Common myeloid progenitor, CD34-positive (primary cell): Measurements from ENCODE around the gene SLC27A2.
"Not testable (repeated sequence)": the region's sequence is repeated elsewhere in the genome, so short reads cannot be mapped to it uniquely, and the experiment has no call there.

Experiments
- CTCF ChIA-PET: fragments of 350-600 bp; sonication (Branson Sonifier 250); formaldehyde crosslinking; loops from one replicate; lab custom pipeline; 2021; ENCODE audit warnings: antibody characterized with exemption; lab: Charles Lee
- POLR2A ChIA-PET: fragments of 350-600 bp; sonication (Branson Sonifier 250); formaldehyde crosslinking; loops from one replicate; lab custom pipeline; 2021; ENCODE audit warnings: antibody characterized with exemption; lab: Charles Lee
- DNase-seq, 3 donors: peaks; one replicate each; pipeline versions ENCODE4 v3.0.0 to v3.0.0-alpha.2; 2013
- H3K27ac ChIP-seq, 2 experiments: 1 replicate in 1 of 2; 2 replicates in 1 of 2; pipeline ENCODE4 v1.7.0; 2013; ENCODE audit warnings: inconsistent platforms in 2 of 2, low read length in 2 of 2, mild to moderate bottlenecking in 2 of 2, low read depth in 1 of 2, moderate library complexity in 1 of 2; ENCODE audit not compliant: severe bottlenecking in 2 of 2, insufficient read depth in 1 of 2, poor library complexity in 1 of 2
- H3K27me3 ChIP-seq, 5 experiments: replicated peaks in 2 of 5; 1 replicate in 3 of 5; 2 replicates in 2 of 5; pipeline versions ENCODE4 v1.6.1 to v1.7.0; 2013; ENCODE audit warnings: low read length in 4 of 5, mild to moderate bottlenecking in 2 of 5, moderate library complexity in 2 of 5, inconsistent platforms in 1 of 5; ENCODE audit not compliant: insufficient read depth in 5 of 5, control insufficient read depth in 4 of 5
- H3K36me3 ChIP-seq, 4 experiments: 1 replicate in 2 of 4; 2 replicates in 2 of 4; pipeline versions ENCODE4 v1.6.1 to v1.7.0; 2013; ENCODE audit warnings: low read length in 3 of 4, control low read depth in 1 of 4, mild to moderate bottlenecking in 1 of 4; ENCODE audit not compliant: control insufficient read depth in 4 of 4, insufficient read depth in 4 of 4
- H3K4me1 ChIP-seq, 4 experiments: 1 replicate in 3 of 4; 2 replicates in 1 of 4; pipeline versions ENCODE4 v1.6.1 to v1.7.1; 2013; ENCODE audit warnings: low read length in 3 of 4, mild to moderate bottlenecking in 3 of 4, control low read depth in 1 of 4, inconsistent platforms in 1 of 4, moderate library complexity in 1 of 4; ENCODE audit not compliant: control insufficient read depth in 4 of 4, insufficient read depth in 4 of 4; ENCODE audit errors: control extremely low read depth in 1 of 4
- H3K4me3 ChIP-seq, 7 experiments: 1 replicate in 4 of 7; 2 replicates in 3 of 7; pipeline versions ENCODE4 v1.5.1 to v1.7.0; 2013; ENCODE audit warnings: mild to moderate bottlenecking in 7 of 7, low read length in 6 of 7, moderate library complexity in 6 of 7, inconsistent platforms in 2 of 7, low read depth in 2 of 7, control low read depth in 1 of 7; ENCODE audit not compliant: insufficient read depth in 4 of 7, control insufficient read depth in 1 of 7; ENCODE audit errors: extremely low read depth in 1 of 7
- H3K9me3 ChIP-seq, 5 experiments: 1 replicate in 4 of 5; 2 replicates in 1 of 5; pipeline versions ENCODE4 v1.6.1 to v1.7.1; 2013; ENCODE audit warnings: low read length in 4 of 5, mild to moderate bottlenecking in 2 of 5, inconsistent platforms in 1 of 5, low read depth in 1 of 5, moderate library complexity in 1 of 5; ENCODE audit not compliant: control insufficient read depth in 4 of 5, insufficient read depth in 2 of 5; ENCODE audit errors: control extremely low read depth in 1 of 5
- WGBS: methylation state at CpG from one replicate; pipeline ENCODE4 v1.1.5; 2013; ENCODE audit not compliant: insufficient coverage; 5-methylcytosine and 5-hydroxymethylcytosine counted together

SLC27A2 gene

GRCh38 chr15:50158236-50158635 lies 23.8 kb upstream of the SLC27A2 start:
- 98% methylated on average over 12 of the region's 28 CpGs for WGBS
- CTCF ChIA-PET, H3K36me3 ChIP-seq, DNase-seq, H3K27ac ChIP-seq, H3K4me1 ChIP-seq, H3K4me3 ChIP-seq, POLR2A ChIA-PET, H3K27me3 ChIP-seq, H3K9me3 ChIP-seq: not testable (repeated sequence)

GRCh38 chr15:50162969-50163718 lies 18.9 kb upstream of the SLC27A2 start:
- Histone ChIP-seq H3K9me3 (peaks cover 0 to 2% (median 0%) of the 10 kb centered on the region in 5 experiments), H3K4me3 (no peak overlapping the region), H3K36me3 (no peaks in the 10 kb centered on the region), H3K27ac (no peak overlapping the region), H3K4me1 (peaks cover 0 to 8% (median 4%) of the 10 kb centered on the region in 4 experiments), H3K27me3 (no peaks in the 10 kb centered on the region)
- DNase-seq, result no peak
- POLR2A ChIA-PET, result no interaction called here
- no CpG with 5 or more reads among the region's 2 CpGs for WGBS
- CTCF ChIA-PET, result interaction anchor here (1.3 kb wide), 1 partner anchor 20 kb away, joined by 3 read pairs; no protein-coding TSS in a partner anchor

GRCh38 chr15:50163719-50164410 lies 18.1 kb upstream of the SLC27A2 start:
- Histone ChIP-seq H3K9me3 (peaks cover 0 to 2% (median 0%) of the 10 kb centered on the region in 5 experiments), H3K4me3 (no peak overlapping the region), H3K36me3 (no peaks in the 10 kb centered on the region), H3K27me3 (no peaks in the 10 kb centered on the region), H3K4me1 (peaks cover 0 to 8% (median 4%) of the 10 kb centered on the region in 4 experiments), H3K27ac (no peak overlapping the region)
- DNase-seq, result peak in 1 of 3 donors; percentile 26
- ChIA-PET CTCF (interaction anchor here (1.3 kb wide), 1 partner anchor 19 kb away, joined by 3 read pairs; no protein-coding TSS in a partner anchor), POLR2A (interaction anchor here (0.7 kb wide), 1 partner anchor 311 kb away, joined by 3 read pairs; no protein-coding TSS in a partner anchor)
- WGBS, result 50% methylated on average over 2 of the region's 2 CpGs

DNA sequence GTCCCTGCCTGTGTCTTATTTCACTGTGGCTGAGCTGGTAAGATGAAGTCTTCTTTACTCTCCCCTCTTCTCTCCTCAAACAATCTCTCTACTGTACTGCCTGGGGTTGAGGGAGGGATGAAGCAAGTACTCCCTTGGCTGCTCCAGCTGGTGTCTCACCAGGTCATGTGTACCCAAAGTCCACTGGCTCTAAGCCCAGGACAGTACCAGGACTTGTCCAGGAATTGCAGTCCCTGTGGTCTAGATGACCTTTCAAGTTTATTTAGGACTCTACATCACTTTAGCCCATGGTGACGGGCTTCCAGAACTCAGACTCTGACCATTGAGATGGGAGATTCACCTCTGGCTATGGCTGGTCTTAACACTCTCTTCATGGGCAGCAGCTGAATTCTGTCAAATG lies 17.5 kb upstream of the SLC27A2 start:
- no peaks in the 10 kb centered on the region for H3K27me3 ChIP-seq
- H3K27ac ChIP-seq, result no peak overlapping the region
- DNase-seq, result no peak
- 100% methylated on average over 1 of the region's 1 CpG for WGBS
- peaks cover 0 to 8% (median 4%) of the 10 kb centered on the region in 4 experiments for H3K4me1 ChIP-seq
- no peaks in the 10 kb centered on the region for H3K36me3 ChIP-seq
- no peak overlapping the region for H3K4me3 ChIP-seq
- POLR2A ChIA-PET, result interaction anchor here (0.7 kb wide), 1 partner anchor 311 kb away, joined by 3 read pairs; no protein-coding TSS in a partner anchor
- CTCF ChIA-PET, result interaction anchor here (1.3 kb wide), 1 partner anchor 19 kb away, joined by 3 read pairs; no protein-coding TSS in a partner anchor
- H3K9me3 ChIP-seq, result peaks cover 0 to 2% (median 0%) of the 10 kb centered on the region in 5 experiments

GRCh38 chr15:50166216-50166615 lies 15.8 kb upstream of the SLC27A2 start:
- ChIA-PET CTCF (no interaction called here), POLR2A (no interaction called here)
- Histone ChIP-seq H3K27ac (no peak overlapping the region), H3K9me3 (no peaks in the 10 kb centered on the region), H3K4me3 (no peak overlapping the region), H3K4me1 (peaks cover 0 to 8% (median 4%) of the 10 kb centered on the region in 4 experiments), H3K27me3 (no peaks in the 10 kb centered on the region), H3K36me3 (no peaks in the 10 kb centered on the region)
- DNase-seq, result peak in 2 of 3 donors; percentile 54 to 68
- WGBS, result no CpG with 5 or more reads among the region's 1 CpG

- no peak for DNase-seq
- Histone ChIP-seq H3K9me3 (peaks cover 0 to 1% (median 0%) of the 10 kb centered on the region in 5 experiments), H3K27me3 (no peaks in the 10 kb centered on the region), H3K36me3 (no peaks in the 10 kb centered on the region), H3K4me3 (no peak overlapping the region), H3K4me1 (peaks cover 0 to 8% (median 4%) of the 10 kb centered on the region in 4 experiments), H3K27ac (no peak overlapping the region)
- CTCF ChIA-PET, result no interaction called here
- POLR2A ChIA-PET, result no interaction called here
These were observed 14.9 kb upstream of the SLC27A2 start for GRCh38 chr15:50167110-50167509.

DNA sequence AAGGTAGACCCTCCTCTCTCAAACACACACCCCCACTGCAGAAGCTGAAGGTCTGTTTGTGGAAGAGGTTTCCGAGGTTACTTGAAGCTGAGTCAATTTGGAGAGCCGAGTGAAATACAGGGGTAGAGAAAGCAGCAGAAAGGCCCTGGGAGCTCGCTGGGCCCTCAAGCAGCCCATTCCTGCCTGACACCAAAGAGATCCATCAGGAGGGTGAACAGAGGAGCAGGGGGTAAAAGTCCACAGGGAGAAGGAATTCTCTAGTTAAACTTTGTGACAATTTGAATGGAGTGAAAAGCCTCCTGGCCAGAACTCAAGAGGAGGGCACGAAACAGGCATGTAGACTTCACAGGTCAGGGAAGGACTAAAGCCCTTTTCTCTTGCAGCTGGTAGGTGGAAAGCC lies 13.6 kb upstream of the SLC27A2 start:
- no peak for DNase-seq
- Histone ChIP-seq H3K27ac (no peak overlapping the region), H3K4me3 (no peak overlapping the region), H3K9me3 (peaks cover 0 to 2% (median 0%) of the 10 kb centered on the region in 5 experiments), H3K4me1 (peaks cover 0 to 7% (median 3%) of the 10 kb centered on the region in 4 experiments), H3K36me3 (no peaks in the 10 kb centered on the region), H3K27me3 (no peaks in the 10 kb centered on the region)
- WGBS, result 100% methylated on average over 2 of the region's 4 CpGs
- CTCF ChIA-PET, result no interaction called here
- POLR2A ChIA-PET, result no interaction called here
